ENCODE measurements around the gene CHMP1A.

DNA sequence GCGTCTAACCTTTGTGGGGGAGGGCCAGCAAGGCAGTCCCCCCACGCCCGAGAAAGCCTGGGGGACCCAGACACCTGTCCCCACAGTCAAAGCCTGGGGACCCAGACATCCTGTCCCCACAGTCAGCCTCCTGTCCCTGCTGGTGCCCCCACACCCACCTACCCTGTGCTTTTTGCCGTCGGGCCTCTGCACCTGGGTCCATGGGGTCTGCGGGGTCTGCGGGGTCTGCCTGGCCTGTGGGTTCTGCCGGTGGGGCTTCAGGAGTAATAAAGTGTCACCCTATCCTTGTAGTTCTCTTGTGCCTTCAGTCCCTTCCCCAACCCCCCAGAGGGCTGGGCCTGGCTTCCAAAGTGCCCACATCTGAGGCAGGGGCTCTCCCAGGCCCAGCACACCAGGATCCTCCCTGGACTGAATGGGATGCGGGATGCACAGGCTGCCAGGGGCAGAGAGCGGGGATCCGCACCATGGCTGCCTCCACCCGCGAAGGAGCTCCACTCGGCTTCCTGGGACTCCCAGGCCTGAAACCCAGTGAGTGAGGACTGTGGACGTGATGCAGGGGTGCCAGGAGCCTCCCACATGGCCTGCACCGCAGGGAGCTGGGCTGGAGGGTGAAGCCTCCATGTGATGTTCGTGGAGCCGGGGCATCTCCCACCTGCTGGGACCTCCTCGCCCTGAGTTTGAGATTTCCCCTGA lies 60.4 kb downstream of the CHMP1A start:
- TF ChIP-seq, protein P1, sequence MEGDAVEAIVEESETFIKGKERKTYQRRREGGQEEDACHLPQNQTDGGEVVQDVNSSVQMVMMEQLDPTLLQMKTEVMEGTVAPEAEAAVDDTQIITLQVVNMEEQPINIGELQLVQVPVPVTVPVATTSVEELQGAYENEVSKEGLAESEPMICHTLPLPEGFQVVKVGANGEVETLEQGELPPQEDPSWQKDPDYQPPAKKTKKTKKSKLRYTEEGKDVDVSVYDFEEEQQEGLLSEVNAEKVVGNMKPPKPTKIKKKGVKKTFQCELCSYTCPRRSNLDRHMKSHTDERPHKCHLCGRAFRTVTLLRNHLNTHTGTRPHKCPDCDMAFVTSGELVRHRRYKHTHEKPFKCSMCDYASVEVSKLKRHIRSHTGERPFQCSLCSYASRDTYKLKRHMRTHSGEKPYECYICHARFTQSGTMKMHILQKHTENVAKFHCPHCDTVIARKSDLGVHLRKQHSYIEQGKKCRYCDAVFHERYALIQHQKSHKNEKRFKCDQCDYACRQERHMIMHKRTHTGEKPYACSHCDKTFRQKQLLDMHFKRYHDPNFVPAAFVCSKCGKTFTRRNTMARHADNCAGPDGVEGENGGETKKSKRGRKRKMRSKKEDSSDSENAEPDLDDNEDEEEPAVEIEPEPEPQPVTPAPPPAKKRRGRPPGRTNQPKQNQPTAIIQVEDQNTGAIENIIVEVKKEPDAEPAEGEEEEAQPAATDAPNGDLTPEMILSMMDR (conservative IDR thresholded peaks at IDR 0.05; ENCODE audit: low read depth, low read length): no peak
- TF ChIP-seq EZH2 (IDR thresholded peaks at IDR 0.05; ENCODE audit: low read length, unreplicated experiment): no peak
- TF ChIP-seq EZH2phosphoT487 (IDR thresholded peaks at IDR 0.05; ENCODE audit: borderline replicate concordance, low read length): no peak

Measured in PC-3 (cell line).